WERI-Rb-1 (cell line): ENCODE data around the gene RSAD2.

Source experiments
- DNase-seq: peaks from one replicate; pipeline ENCODE4 v3.0.0-alpha.2; 2020
- H3K27ac ChIP-seq: fragments of 250-450 bp; sonication (Bioruptor Pico); 2 replicates; pipeline ENCODE4 v1.5.1; 2020; ENCODE audit warnings: mild to moderate bottlenecking, moderate library complexity
- H3K27me3 ChIP-seq: fragments of 250-450 bp; sonication (Bioruptor Pico); 2 replicates; pipeline ENCODE4 v1.5.1; 2021; ENCODE audit warnings: mild to moderate bottlenecking, low read depth, moderate library complexity; ENCODE audit not compliant: insufficient read depth, severe bottlenecking
- H3K36me3 ChIP-seq: fragments of 250-450 bp; sonication (Bioruptor Pico); 2 replicates; pipeline ENCODE4 v1.5.1; 2020; ENCODE audit warnings: mild to moderate bottlenecking, moderate library complexity
- H3K4me3 ChIP-seq: 2 replicates; pipeline ENCODE4 v1.5.1; 2011; ENCODE audit warnings: low read depth, mild to moderate bottlenecking, control low read depth, low read length
- H3K9me3 ChIP-seq: fragments of 250-450 bp; sonication (Bioruptor Pico); 2 replicates; pipeline ENCODE4 v1.5.1; 2021; ENCODE audit warnings: mild to moderate bottlenecking, moderate library complexity; ENCODE audit not compliant: severe bottlenecking
- TF ChIP-seq, protein P1 (sequence below): IDR thresholded peaks from 2 replicates; pipeline ENCODE4 v1.5.1; 2011; ENCODE audit warnings: low read depth, mild to moderate bottlenecking, control low read depth, inconsistent platforms, low read length

The RSAD2 gene

DNA sequence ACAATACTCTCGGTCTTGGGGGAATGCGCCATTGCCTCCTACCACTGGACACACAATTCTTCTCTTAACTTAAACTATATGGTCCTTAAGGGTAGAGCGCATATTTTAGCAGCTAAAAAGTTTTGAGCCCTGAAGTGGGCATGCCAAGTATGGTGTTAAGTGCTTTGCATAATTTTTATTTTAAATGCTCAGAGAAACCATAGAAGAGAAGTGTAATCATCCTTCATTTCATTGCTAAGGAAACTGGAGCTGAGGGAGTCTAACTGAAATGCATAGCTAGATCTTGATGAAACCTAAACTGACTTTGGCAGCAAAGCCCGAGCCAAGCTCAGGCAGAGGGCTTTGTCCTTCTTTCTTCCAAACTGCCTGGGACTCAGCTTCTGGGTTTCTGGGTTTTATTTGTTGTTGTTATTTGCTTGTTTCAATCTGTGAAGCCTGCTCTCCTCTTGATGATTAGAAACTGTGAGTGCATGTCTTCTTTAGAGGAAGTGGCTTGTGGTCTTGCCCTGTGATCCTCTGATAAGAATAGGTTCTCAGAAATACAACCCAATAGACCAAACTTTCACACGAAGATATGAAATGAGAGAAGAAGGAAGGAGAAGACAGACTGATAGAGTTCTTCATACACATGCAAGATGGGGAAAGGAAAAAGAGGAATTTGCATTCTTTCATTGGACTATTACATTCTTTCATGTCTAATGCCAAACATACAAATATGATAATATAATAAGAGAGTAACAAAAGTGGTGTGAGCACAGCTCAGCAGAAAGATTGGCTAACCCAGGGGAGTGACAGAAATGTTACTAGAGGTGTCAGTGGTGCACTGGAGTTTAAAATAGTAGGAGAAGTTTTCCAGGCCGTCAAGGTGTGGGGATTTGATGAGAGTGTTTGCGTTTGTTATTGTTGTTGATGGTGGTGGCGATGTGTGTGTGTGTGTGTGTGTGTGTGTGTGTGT is 32.1 kb downstream of the RSAD2 start:
- no peak overlapping the region for H3K4me3 ChIP-seq
- no peak for DNase-seq
- TF ChIP-seq, protein P1, sequence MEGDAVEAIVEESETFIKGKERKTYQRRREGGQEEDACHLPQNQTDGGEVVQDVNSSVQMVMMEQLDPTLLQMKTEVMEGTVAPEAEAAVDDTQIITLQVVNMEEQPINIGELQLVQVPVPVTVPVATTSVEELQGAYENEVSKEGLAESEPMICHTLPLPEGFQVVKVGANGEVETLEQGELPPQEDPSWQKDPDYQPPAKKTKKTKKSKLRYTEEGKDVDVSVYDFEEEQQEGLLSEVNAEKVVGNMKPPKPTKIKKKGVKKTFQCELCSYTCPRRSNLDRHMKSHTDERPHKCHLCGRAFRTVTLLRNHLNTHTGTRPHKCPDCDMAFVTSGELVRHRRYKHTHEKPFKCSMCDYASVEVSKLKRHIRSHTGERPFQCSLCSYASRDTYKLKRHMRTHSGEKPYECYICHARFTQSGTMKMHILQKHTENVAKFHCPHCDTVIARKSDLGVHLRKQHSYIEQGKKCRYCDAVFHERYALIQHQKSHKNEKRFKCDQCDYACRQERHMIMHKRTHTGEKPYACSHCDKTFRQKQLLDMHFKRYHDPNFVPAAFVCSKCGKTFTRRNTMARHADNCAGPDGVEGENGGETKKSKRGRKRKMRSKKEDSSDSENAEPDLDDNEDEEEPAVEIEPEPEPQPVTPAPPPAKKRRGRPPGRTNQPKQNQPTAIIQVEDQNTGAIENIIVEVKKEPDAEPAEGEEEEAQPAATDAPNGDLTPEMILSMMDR = no peak
- no peaks in the 10 kb centered on the region for H3K36me3 ChIP-seq
- H3K9me3 ChIP-seq = no peaks in the 10 kb centered on the region
- no peaks in the 10 kb centered on the region for H3K27me3 ChIP-seq
- H3K27ac ChIP-seq = no peak overlapping the region

DNA sequence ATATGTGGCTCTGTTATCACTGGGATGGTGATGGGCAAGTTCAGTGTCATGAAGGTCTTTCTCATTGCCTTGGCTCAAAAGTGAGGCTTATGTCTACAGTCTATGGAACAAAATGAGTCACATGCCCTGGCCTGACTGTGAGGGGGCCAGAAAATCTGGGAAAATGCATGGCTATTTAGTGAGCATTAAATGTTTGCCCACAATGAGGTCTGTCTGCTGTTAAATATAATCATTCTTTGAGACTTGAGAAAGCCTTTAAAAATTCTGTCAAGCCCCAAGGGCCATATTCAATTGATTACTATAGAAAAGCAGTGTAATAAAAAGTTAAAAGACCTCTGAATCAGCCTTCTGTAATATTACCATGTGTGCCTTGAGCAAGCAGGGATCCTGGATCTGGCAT is 34.1 kb downstream of the RSAD2 start:
- Histone ChIP-seq H3K27ac (no peak overlapping the region), H3K36me3 (no peaks in the 10 kb centered on the region), H3K27me3 (no peaks in the 10 kb centered on the region), H3K9me3 (no peaks in the 10 kb centered on the region), H3K4me3 (no peak overlapping the region)
- TF ChIP-seq, protein P1 = no peak
- no peak for DNase-seq

DNA sequence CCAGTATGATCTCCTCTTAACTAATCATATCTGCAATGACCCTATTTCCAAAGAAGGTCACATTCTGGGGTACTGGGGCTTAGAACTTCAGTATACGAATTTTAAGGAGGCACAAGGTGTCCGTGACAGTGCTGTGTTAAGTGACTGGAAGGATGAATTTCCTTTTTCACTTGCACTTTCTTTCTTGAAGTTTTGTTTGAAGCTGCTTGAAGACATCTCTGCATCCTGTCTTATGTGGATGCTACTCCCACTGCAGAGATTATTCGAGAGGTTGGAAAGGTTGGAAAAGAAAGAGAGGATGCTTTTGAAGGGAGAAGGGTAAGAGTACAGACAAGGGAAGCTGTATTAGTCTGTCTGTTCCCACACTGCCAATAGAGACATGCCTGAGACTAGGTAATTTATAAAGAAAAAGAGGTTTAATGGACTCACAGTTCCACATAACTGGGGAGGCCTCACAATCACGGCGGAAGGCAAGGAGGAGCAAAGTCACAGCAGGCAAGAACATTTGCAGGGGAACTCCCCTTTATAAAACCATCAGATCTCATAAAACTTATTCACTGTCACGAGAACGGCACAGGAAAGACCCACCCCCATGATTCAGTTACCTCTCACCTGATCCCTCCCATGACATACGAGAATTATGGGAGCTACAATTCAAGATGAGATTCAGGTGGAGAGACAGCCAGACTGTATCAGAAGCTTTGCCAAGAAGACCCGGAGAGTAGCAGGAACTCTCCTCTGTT is 36.0 kb downstream of the RSAD2 start:
- H3K27me3 ChIP-seq = no peaks in the 10 kb centered on the region
- no peak overlapping the region for H3K27ac ChIP-seq
- TF ChIP-seq, protein P1 = no peak
- H3K9me3 ChIP-seq = no peaks in the 10 kb centered on the region
- H3K4me3 ChIP-seq = no peak overlapping the region
- DNase-seq = no peak
- no peaks in the 10 kb centered on the region for H3K36me3 ChIP-seq

DNA sequence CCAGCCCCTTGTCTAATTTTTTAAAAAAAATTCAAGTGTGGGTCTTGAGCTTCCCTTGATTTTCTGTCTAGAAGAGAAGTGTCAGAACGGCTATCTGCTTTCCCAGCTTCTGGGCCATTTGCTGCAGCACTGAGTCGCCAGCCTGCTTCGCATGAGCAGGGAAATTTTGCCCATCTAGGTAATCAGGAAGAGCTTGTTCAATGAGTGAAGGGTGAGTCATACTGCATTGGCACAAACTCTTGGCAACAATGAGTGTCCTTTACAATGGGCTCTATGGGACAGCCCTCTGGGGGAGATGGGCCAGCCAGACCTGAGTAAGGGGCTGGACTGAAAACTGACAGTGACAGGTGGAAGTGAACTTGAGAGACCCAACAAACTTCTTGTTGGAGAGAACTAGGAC is 37.3 kb downstream of the RSAD2 start:
- DNase-seq = no peak
- Histone ChIP-seq H3K27me3 (no peaks in the 10 kb centered on the region), H3K4me3 (no peak overlapping the region), H3K9me3 (no peaks in the 10 kb centered on the region), H3K36me3 (peaks cover 2% of the 10 kb centered on the region; the same call in 1 of the 2 replicates), H3K27ac (no peak overlapping the region)
- TF ChIP-seq, protein P1 = no peak

DNA sequence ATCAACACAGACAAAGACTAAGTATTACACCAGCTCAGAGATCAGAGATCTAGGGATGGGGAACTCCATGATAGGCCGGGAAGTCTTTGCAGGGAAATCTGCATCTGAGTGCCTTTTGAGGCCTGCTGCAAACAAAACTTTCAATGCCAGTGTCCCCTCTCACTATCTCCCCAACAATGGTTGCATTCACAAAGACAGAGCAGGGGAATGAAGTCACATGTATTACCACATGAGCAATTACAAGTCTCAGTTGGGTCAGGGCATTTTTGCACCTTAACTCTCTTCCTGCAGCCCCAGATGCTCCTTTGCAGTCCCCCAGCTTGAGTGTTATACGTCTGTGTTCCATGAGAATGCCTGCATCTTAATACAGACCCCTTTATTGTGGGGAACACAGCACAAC is 37.8 kb downstream of the RSAD2 start:
- no peak overlapping the region for H3K27ac ChIP-seq
- DNase-seq = no peak
- H3K36me3 ChIP-seq = peaks cover 7% of the 10 kb centered on the region
- no peaks in the 10 kb centered on the region for H3K9me3 ChIP-seq
- H3K4me3 ChIP-seq = no peak overlapping the region
- H3K27me3 ChIP-seq = no peaks in the 10 kb centered on the region
- TF ChIP-seq, protein P1 = no peak
